Renal cortex interstitium (tissue), 11 donors: Measurements from ENCODE around the gene ROMO1. TPM values are rescaled to one million over a fixed set of nuclear protein-coding genes. Genes with fewer than 3 reads are reported as not detected.
"Not testable (repeated sequence)": the region's sequence is repeated elsewhere in the genome, so short reads cannot be mapped to it uniquely, and the experiment has no call there.

Experiments used
- DNase-seq, 11 donors: peaks; one replicate each; pipeline ENCODE4 v3.0.0-alpha.2; 2013; ENCODE audit warnings: low read depth in 9 of 11, low spot score in 4 of 11; ENCODE audit errors: extremely low read depth in 1 of 11
- polyA plus RNA-seq, 3 donors: library from polyadenylated mRNA; unstranded; fragments of 120-200 nt; gene quantifications; one replicate each; pipeline ENCODE4 v1.2.1, GENCODE V29; 2013; ENCODE audit not compliant: insufficient read length in 3 of 3

Gene ROMO1
- polyA plus RNA-seq, 3 donors, result 56.5 to 89.9 (median 89.0) TPM

DNA sequence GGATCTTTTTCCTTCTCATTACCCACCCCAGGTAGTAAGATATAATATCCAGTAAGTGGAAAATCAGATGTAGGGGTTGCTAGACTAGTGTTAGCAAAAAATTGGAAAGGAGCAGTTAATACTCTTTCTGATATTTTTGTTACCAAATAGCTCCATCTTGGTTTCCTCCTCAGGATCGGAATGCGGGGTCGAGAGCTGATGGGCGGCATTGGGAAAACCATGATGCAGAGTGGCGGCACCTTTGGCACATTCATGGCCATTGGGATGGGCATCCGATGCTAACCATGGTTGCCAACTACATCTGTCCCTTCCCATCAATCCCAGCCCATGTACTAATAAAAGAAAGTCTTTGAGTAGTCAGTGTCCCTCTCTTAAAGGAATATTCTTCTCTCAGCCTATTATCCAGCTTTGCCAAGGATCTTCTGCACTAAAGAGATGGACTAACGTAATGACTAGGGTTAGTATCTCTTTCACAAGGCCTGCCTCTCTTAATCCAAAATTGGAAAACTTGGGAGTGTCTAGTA lies 1.5 kb downstream of the ROMO1 start:
- DNase-seq, result no peak

DNA sequence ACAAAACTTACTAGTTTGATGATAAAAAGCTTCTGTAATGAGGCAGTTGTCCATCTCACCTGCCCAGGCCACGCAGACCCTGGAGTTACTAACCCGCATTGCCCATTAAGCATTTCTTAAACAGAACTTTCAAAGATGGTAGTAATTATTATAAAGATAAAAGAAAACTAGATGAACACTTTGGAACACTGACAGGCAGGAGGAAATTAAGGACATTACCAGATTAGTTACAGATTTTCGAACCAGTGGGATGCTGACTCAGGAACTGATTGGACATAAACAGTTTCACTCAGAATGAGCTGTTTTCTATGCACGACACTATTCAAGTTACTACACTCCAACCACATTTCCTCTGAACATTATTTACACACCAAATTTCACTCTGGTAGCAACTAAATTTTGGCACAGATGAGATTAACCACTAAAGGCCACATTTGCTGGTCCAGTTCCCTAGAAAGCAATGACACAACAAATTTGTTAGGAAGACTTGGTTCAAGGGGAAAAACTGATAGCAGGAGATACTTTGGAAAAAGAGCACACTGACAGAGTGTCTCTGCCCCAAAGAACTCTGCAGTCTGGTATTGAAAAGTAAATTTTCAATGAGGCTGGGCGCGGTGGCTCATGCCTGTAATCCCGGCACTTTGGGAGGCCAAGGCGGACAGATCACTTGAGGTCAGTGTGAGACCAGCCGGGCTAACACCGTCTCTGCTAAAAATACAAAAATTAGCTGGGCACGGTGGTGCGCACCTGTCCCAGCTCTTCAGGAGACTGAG lies 3.0 kb downstream of the ROMO1 start:
- no peak for DNase-seq

DNA sequence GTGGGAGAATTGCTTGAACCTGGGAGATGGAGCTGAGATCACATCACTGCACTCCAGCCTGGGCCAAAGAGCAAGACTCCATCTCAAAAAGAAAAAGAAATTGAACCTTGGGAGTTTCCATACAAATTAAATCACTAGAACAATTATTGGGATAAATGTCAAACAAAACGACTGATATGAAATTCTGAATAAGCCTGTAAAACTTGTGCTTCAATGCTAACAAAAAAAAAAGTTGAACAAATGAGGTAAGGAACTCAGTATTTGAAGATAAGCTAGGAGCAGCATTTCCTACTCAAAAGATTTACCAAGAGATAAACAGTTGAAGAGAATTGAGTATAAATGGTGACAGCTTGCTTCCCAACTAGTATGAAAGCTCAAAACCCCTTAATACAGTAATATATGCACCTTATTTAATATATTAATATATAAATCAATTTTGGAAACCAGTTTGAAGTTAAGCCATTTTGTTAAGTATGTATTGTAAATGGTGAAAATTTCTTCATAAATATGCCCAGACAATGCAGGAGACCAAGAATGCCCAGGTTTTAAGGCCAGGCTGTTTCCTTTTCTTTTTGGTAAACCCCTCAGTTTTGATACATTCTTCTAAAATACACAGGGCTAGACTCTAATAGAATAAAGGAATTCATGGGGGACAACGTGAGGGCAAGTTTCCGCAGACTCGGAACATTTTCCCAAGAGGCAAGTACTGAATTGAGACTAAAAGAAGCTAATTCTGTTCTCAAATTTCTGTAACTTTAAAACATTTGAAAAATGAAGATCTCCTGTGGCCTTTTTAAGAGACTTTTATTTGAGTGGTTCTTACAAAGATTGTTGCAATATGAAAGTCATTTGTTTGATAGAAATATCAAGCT lies 3.9 kb downstream of the ROMO1 start:
- DNase-seq, result no peak

DNA sequence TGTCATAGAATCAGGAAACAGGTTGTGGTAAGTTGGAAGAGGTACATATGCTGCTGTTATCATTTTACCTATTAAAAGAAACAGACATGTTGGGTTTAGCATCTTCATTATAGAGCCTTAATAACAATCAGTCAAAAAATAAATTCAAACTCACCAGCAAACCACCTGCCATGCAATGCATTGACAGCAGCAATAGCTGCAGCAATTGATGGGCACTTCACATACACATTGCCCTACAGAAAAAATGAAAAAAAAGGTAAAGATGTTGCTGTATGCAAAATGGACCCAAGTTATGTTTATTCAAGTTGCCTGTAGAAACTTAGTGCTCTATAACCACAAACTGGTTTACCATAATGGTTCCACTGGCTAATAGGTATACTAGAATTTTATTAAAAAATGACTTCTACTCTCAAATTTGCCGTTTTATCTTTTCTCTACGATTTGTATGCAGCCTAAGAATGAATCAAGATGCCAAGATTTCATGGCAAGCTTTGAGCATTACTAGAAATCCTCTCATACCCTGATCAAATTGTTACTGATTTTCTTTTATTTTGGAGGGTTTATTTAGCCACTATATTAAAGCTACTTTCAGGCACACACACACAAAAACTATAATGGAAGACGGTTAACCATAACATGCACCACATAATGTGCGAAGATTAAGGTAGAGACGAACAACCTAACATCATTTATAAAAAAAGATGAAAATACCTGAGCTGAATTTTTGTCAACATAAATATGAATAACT lies 5.5 kb downstream of the ROMO1 start:
- DNase-seq, result no peak

DNA sequence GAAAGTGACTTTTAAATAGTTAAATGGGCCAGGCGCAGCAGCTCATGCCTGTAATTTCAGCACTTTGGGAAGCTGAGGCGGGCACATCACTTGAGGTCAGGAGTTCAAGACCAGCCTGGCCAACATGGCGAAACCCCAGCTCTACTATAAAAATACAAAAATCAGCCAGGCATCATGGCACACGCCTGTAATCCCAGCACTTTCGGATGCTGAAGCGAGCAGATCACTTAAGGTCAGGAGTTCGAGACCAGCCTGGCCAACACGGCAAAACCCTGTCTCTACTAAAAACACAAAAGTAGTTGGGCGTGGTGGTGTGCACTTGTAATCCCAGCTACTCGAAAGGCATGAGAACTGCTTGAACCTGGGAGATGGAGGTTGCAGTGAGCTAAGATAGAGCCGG lies 6.7 kb downstream of the ROMO1 start:
- not testable (repeated sequence) for DNase-seq

DNA sequence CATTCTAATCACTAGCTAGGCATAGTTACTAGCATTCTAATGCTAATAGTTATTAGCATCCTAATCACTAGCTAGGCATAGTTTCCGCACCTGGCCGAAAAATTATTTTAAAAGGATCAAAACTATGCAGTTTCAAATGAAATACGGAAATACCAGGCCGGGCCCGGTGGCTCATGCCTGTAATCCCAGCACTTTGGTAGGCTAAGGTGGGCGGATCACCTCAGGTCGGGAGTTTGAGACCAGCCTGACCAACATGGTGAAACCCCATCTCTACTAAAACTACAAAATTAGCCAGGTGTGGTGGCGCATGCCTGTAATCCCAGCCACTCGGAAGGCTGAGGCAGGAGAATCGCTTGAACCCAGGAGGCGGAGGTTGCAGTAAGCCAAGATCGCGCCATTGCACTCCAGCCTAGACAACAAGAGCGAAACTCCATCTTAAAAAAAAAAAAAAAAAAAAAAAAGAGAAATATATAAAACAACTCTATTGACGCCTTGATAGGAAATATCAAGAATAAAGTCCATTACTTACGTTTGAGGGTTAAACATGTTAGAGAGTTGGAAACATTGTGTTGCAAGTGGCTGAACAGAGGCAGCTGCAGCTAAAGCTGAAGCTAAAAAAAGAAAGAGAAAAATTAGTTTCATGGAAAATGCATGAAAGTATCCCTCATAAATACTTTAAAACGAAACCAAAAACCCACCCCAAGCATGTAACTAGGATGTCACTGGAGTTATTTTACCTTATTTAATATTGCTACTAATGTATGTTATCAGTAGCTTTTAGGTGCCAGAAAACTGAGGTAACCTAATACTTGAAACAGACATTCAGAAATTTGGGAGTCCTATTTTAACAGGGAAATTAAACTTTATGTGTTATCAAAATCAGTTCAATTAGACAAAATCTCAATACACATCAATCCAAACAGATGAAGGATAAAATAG lies 7.7 kb downstream of the ROMO1 start:
- not testable (repeated sequence) for DNase-seq

DNA sequence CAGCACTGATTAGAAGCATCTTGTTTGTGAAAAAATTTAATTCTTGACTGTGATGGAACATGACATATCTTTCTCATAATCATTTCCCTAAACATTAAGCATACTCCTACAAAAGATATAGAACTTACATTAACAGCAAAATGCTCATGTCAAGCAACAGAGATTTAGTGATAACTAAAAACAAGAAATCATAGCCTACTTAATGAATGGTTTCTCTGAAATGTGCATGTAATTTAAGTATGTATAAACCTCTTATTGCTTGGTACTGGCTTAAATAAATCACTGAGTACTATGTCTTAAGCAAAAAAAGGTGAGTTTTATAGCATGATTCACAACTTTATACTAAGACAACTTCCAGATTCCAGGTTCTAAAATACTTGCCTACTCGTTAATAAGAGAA lies 9.3 kb downstream of the ROMO1 start:
- no peak for DNase-seq

DNA sequence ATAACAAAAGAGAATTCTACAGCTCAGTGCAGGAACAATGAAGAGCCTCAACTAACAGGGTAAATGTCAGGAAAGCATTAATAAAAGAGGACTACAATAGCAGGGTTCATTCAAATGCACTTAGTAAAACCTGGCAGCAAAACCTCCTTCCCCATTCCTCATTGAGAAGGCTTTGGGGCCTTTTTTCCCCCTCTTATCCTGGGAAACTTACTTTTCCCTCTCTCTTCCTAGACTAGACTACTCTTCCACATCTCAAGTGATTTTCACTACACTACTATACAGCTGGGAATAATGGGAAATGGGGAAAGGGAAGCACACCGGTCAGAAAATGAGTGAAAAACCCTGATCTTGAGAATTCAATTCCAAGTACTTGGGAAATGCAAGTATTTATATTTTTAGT lies 10.1 kb downstream of the ROMO1 start:
- no peak for DNase-seq

DNA sequence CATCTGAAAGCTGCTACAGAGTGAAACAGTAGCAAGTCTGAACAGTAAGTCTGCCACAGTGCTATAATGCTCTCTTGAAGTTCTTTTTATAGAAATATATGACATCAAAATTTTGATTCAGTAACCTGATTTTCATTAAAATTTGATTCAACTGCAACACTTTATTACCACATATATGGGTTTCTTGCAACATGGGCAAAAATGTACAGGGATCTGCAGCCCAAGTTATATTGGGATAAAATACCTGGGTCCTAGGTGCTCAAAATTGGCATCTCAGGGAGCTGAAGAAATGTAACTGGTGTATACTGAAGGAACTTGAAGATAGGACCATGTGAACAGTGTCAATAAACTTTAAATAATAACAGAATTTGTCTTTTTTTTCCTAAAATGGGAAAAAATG lies 10.8 kb downstream of the ROMO1 start:
- DNase-seq, result no peak

DNA sequence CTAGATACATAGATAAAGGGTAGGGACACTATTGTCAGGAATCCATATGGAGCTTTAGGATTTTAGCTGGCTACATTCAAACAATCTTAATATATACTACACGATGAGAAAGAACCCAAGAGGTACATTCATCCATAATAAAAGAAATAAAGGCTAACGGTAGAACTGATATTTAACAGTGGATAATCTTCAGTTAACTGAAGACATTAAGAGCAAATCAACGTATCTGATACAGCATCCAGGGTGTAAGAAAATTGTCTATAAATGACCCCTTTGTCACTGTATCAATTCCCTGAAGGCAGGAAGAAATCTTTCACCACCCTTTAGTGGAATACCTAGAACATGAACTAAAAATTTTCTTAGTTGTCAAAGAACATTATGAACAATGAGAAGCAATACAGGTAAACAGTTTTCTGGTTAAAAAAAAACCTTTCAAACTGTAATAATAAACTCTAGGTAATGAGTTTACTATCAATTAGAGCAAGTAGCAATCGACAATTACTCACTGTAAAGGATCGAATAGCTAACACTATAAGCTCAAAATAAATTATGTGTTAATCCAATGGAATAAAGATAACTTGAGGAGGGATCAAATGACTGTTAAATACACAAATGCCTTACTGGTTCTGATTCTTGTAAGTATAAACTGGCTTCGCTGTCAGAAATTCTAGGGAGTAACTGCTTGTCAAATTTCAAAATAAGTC lies 11.8 kb downstream of the ROMO1 start:
- DNase-seq, result no peak

DNA sequence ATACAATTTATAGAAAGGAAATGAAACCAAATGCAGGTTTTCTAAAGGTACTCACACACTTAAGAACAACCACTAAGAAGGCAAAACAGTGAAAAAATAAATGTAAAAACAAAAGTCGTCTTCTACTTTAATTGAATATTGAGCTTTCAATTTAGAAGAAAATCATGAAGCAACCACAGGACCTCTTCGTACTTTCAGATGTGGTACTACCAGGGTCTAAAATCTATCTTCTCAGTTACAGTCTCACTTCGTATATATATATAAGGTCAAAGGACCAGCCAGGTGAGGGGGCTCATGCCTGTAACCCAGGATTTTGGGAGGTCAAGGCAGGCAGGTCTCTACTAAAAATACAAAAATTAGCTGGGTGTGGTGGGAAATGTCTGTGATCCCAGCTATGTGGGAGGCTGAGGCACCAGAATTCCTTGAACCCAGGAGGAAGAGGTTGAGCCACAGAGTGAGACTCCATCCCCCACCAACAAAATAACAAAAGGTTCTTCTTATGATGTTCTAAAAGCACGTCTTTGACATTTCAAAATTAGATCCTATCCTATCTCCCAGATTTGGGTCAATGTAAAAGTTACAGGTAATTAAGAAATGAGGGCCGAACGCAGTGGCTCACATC lies 12.5 kb downstream of the ROMO1 start:
- no peak for DNase-seq

DNA sequence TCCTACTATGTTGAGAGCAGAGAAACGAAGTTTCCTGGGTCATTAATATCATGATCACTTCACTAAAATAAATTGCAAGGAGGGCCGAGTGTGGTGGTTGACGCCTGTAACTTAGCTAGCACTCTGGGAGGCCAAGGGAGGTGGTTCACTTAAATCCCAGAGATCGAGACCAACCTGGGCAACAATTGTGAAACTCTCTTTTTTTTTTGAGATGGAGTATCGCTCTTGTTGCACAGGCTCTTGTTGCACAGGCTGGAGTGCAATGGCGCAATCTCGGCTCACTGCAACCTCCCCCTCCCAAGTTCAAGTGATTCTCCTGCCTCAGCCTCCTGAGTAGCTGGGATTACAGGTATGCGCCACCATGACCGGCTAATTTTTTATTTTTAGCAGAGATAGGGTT lies 13.9 kb downstream of the ROMO1 start:
- not testable (repeated sequence) for DNase-seq

DNA sequence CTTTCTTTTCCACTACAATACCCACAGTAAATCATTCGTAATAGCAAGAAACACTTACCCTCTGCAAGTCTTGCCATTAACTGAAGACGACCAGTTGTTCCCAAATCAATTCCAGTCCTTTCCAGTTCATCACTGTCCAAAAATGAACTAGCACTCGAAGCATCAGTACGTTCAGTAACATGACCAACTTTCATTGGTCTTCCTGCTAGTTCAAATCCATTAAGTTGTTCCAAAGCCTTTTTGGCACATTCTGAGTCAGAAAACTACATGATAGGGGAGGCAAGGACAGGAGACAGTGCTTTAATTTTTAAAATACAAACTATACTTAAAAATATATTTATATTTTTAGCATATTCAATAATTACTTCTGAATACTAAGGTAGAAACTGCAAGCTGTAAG lies 14.9 kb downstream of the ROMO1 start:
- no peak for DNase-seq

DNA sequence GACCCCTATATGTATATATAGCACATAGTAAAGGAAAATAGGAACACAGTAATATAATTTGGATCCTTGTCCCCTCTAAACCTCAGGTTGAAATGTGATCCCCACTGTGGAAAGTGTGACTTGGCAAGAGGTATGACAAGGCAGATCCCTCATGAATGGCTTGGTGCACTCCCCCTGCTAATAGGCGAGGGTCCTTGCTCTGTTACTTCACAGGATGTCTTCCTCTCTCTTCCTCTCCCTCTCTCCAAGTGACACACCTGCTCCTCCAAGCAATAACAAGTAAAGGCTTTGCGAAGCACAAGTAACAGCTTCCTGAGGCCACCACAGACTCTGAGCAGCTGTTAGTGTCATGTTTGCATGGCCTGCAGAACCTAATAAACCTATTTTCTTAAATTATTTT lies 16.4 kb downstream of the ROMO1 start:
- no peak for DNase-seq

DNA sequence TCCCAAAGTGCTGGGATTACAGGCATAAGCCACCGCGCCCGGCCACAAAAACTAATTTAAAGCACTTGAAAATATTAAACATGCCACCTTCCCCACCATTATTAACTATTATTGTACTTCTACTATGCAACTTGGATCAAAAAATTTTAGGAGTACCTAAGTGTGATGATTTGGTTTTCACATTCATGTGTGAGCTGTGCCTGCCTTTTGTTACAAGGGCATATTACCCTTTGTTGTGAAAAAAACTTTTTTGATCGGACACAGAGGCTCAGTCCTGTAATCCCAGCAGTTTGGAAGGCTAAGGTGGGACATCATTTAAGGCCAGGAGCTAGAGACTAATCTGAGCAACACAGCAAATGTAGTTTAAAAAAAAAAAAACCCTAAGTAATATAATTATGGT lies 17.1 kb downstream of the ROMO1 start:
- DNase-seq, result no peak

DNA sequence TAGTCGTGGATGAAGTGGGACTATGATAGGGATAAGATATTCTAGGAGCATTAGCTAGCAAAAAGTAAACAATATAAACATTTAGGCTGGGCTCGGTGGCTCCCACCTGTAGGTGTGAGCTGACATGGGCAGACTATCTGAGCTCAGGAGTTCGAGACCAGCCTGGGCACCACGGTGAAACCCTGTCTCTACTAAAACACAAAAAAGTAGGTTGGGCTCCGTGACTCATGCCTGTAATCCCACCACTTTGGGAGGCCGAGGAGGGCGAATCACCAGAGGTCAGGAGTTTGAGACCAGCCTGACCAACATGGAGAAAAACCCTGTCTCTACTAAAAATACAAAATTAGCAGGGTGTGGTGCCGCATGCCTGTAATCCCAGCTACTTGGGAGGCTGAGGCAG lies 19.1 kb downstream of the ROMO1 start:
- DNase-seq, result not testable (repeated sequence)

DNA sequence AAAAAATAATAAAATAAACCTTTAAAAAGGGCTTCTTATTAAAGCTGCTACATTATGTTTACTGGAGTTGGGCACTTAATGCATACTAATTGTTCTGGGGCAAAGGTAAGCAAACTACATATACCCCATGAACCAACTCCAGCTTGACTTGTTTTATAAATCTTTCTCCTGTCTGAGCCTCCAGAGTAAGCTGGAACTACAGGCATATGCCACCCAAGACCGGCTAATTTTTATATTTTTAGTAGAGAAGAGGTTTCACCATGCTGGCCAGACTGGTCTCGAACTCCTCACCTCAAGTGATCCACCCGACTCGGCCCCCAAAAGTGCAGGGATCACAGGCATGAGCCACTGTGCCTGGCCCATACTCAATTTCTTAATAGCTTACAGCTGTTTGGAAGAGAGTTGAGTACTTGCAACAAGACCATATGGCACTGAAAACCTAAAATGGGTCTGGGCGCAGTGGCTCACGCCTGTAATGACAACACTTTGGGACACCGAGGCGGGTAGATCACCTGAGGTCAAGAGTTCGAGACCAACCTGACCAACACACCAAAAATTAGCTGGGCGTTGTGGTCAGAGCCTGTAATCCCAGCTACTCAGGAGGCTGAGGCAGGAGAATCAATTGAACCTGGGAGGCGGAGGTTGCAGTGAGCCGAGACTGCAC lies 19.9 kb downstream of the ROMO1 start:
- DNase-seq, result no peak
